ENCODE data around the gene JPT1. TPM values are rescaled to one million over a fixed set of nuclear protein-coding genes. Genes with fewer than 3 reads are reported as not detected.
A peak's percentile ranks its signal among the peaks of the same experiment; 100 is the strongest.
"Not testable (repeated sequence)": the region's sequence is repeated elsewhere in the genome, so short reads cannot be mapped to it uniquely, and the experiment has no call there.

JPT1 gene
- total RNA-seq, 1 donor: 189 TPM

DNA sequence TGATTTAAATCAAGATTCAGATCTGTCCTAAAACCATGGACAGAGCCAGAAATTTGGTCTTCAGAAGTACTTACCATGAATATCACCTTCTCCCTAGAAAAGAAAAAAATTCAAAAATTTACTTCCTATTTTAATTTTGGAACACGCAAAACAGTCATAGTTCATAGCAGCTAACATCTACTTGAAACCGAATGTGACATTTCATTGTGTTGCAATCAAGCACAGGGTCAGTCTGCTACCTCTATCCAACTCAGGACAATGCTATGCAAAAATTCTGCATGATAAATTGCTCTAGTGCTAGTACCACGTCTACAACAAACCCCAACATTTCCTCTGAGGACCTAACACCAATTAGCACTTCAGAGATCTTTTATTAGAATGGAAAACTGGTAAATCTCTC, 7.7 kb downstream of the JPT1 start:
- TF ChIP-seq CTCF (IDR thresholded peaks at IDR 0.05; ENCODE audit: insufficient read depth, low read depth, low read length): no peak
- DNase-seq (ENCODE audit: low read depth): peak; percentile 40

GRCh38 chr17:75144816-75145512, 9.3 kb downstream of the JPT1 start:
- H3K4me3 ChIP-seq (ENCODE audit: low read depth, low read length): no peak overlapping the region
- no peak for DNase-seq (ENCODE audit: low read depth)
- no peak for TF ChIP-seq CTCF (IDR thresholded peaks at IDR 0.05; ENCODE audit: insufficient read depth, low read depth, low read length)

More for the DNA sequence above, 7.7 kb downstream of the JPT1 start:
- H3K4me3 ChIP-seq (ENCODE audit: low read depth, low read length): no peak overlapping the region

GRCh38 chr17:75142236-75142971, 11.9 kb downstream of the JPT1 start:
- TF ChIP-seq CTCF (IDR thresholded peaks at IDR 0.05; ENCODE audit: insufficient read depth, low read depth, low read length): no peak
- H3K4me3 ChIP-seq (ENCODE audit: low read depth, low read length): no peak overlapping the region
- DNase-seq (ENCODE audit: low read depth): no peak

GRCh38 chr17:75138519-75138918, 15.8 kb downstream of the JPT1 start:
- no peak for DNase-seq (ENCODE audit: low read depth)
- no peak overlapping the region for H3K4me3 ChIP-seq (ENCODE audit: low read depth, low read length)
- no peak for TF ChIP-seq CTCF (IDR thresholded peaks at IDR 0.05; ENCODE audit: insufficient read depth, low read depth, low read length)

DNA sequence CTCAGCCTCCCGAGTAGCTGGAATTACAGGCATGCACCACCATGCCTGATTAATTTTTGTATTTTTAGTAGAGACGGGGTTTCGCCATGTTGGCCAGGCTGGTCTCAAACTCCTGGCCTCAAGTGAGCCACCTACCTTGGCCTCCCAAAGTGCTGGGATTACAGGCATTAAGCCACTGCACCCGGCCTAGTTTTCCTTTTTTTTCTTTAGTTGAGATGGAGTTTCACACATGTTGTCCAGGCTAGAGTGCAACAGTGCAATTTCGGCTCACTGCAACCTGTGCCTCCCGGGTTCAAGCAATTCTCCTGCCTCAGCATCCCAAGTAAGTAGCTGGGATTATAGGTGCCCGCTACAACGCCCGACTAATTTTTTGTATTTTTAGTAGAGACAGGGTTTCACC, 16.6 kb downstream of the JPT1 start:
- DNase-seq (ENCODE audit: low read depth); H3K4me3 ChIP-seq (ENCODE audit: low read depth, low read length): not testable (repeated sequence)

DNA sequence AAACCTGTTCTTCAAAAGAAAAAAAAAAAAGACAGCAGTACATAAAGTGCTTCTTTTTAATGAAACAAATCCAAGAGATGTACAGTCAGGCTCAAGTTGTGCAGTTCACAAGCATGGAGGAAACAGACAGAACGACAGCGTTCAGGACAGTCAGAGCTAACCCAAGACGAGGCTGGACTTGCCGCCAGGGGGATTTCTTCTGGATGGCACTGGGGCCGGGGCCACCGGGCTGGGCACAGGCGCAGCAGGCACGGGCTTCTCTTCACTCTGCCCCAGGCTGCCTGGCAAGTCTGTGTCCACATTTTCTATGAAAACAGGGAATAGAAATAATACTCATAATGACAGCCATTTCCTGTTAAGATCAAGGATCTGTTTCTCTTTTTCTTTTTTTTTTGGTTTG, 18.4 kb downstream of the JPT1 start:
- DNase-seq (ENCODE audit: low read depth): no peak
- no peak overlapping the region for H3K4me3 ChIP-seq (ENCODE audit: low read depth, low read length)
- TF ChIP-seq CTCF (IDR thresholded peaks at IDR 0.05; ENCODE audit: insufficient read depth, low read depth, low read length): no peak

DNA sequence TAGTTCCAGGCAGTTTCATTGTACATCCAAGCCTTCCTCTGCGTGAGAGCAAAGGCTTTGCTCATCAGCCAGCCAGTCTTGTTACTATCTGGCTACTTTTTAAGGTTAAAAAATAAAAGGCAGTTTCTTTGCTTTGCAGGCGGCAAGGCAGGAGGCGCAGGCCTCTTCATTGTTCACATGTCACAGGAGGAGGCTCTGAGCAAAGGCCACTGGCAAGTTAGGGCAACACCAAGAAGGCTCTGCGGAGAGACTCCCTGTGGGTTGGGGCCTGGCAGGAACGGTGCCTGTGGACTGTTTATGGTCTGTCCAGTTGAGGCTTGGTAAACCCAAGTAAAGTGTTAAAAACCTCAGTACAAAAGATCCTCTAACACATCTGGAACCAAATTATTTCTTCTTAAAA, 18.9 kb downstream of the JPT1 start:
- H3K4me3 ChIP-seq (ENCODE audit: low read depth, low read length): no peak overlapping the region
- no peak for TF ChIP-seq CTCF (IDR thresholded peaks at IDR 0.05; ENCODE audit: insufficient read depth, low read depth, low read length)
- no peak for DNase-seq (ENCODE audit: low read depth)

GRCh38 chr17:75133607-75134347, 20.5 kb downstream of the JPT1 start:
- H3K4me3 ChIP-seq (ENCODE audit: low read depth, low read length); DNase-seq (ENCODE audit: low read depth): not testable (repeated sequence)
